Stimulated activated CD8-positive, alpha-beta memory T cell treated with anti-CD3 and anti-CD28 coated beads, Interleukin-15, amount 100 ng/mL, for 4 hours (primary cell): ENCODE measurements around the gene MLANA.

Source experiments
- DNase-seq, 2 donors: peaks; one replicate each; pipeline ENCODE4 v3.0.0-alpha.2; 2020; ENCODE audit warnings: low read depth in 2 of 2

The MLANA gene

DNA sequence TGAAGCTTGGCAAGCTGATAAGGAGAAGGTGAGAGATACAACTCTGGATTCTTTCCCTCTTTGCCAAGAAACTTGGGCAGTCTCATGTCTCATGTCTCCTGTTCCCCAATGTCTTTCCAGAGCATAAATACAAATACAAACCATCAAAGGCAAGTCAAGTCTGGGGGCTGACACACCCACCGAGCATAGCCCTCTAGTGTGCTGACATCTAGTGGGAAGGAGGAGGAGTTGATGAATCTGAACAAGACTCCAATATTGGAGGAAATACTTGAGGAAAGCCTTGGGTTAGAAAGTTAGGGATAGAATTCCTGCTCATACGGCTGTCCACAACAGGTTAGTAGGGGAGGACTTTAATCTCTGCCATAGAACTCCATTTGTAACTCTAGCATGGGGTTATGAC lies 8.6 kb downstream of the MLANA start:
- no peak for DNase-seq

DNA sequence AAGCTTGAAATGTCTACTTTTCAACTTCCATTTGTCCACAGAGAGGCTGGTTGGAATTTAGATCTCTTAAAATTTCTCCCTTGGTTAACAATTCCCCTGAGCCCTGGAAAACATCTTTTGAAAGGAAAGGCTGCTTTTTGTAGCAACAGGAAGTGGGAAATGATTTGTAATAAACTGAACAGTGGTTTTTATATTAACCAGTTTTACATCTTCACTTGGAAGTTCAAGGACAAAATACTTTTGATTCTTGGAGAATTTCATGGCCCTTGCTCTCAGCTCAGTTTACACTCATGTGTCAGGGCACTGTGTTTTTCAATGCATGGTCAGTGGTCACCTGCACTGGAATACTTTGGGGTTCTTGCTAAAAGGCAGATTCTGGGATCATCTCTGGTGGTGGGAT lies 9.9 kb downstream of the MLANA start:
- no peak for DNase-seq

DNA sequence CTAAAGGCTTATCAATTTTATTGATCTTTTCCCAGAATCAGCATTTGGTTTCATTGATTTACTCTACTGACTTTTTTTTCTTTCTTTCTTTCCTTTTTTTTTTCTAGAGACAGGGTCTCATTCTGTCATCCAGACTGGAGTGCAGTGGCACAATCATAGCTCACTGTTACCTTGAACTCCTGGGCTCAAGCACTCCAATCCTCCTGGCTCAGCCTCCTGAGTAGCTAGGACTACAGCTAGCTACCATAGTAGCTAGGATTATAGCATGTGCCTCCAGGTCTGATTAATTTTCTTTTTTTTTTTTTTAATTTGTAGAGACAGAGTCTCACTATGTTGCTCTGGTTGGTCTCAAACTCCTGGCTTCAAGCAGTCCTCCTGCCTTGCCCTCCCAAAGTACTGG lies 11.7 kb downstream of the MLANA start:
- DNase-seq: no peak

DNA sequence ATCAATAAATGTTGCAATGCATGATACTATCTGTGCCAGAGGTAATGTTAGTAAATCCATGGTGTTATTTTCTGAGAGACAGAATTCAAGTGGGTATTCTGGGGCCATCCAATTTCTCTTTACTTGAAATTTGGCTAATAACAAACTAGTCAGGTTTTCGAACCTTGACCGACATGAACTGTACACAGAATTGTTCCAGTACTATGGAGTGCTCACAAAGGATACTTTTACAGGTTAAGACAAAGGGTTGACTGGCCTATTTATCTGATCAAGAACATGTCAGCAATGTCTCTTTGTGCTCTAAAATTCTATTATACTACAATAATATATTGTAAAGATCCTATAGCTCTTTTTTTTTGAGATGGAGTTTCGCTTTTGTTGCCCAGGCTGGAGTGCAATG lies 18.2 kb downstream of the MLANA start:
- no peak for DNase-seq

DNA sequence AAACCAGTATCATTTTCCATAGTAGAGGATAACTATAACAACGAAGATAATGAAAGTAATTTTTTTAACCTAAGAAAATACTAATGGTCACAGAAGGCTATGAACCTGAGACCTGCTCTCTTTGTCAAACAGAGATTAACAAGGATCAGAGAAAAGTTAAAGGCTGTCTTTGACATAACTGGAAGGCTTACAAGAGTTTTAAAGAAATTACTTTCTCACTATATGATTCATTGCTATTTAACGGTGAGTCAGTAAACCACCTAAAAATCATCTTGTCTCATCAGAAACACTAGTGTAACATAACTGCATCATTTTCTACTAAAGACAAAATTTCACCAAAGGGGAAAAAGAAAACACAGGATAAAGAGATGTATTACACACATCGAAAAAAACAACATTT lies 19.3 kb downstream of the MLANA start:
- DNase-seq: no peak

DNA sequence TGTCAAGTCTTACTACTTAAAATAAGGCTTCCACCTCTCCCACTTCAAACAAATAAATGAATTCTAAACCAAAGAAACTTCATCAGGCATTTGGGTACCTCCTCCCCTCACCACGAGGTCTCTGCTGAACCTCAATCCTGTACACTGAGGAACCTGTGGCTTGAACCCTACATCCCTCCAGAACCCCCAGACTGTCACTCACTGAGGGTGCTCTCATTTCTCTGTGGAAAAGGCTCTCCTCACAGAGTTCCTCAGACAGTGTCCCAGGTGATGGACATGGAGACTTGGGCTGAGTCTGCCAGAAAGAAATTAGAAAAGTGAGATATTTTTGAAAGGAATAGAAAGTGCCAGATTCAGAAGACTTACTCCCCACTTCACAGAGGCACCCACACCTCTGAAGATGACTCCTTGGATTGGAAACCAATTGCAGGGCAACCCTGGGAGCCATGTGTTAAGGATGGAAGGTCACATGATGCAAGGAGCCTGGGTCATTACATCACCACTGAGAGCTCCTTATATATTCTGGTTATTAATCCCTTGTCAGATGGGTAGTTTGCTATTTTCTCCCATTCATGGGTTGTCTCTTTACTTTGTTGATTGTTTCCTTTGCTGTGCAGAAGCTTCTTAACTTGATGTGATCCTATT lies 19.8 kb downstream of the MLANA start:
- DNase-seq: no peak

DNA sequence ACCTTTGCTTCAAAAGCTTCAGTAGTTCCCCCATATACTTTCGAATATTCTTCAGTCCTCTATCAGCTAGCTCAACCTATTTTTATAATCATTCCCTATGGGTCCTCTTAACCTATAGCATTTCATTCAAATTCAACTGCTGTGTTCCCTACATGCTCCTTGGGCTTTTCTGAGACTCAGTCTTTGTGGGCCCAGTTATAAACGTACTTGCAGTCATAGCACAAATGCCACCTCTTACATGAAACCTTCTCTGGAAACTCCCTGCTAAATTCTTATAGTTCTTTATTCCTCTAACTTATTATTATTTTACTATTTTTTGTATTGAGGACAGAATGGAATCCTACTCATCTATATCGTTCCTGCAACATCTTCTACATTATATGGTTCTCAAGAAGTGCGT lies 24.7 kb downstream of the MLANA start:
- no peak for DNase-seq

DNA sequence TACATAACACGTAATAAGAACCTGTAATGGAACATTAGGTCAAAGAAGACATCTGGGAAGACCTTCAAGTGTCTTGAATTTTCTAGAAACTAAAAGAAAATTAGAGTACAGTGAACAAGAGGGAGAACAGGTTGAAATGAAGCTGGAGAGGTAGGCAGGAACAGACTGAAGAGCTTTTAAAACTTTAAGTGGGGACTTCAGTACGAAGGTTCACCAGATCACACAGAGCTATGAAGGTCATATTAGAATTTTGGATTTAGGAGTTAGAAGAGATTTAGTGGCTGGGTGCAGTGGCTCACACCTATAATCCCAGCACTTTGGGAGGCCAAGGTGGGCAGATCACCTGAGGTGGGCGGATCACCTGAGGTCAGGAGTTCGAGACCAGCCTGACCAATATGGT lies 26.6 kb downstream of the MLANA start:
- no peak for DNase-seq

DNA sequence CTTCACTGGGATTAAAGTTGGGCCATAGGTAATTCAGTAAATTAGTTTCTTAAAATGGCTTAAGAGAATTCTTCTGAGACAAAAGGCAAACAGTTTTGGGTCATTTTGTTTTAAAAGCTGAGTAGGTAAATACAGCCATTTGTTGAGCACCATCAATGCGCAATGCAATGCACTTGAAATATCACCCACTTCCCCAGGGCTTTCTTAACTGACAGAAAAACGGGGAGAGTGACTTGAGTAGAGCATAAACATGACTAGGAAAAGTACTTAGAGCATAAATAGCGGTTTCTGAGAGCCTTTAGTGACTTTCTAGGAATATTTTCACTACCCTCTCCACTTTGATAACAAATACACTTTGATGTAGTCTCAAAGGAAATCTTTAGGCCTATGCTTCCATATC lies 27.2 kb downstream of the MLANA start:
- no peak for DNase-seq

DNA sequence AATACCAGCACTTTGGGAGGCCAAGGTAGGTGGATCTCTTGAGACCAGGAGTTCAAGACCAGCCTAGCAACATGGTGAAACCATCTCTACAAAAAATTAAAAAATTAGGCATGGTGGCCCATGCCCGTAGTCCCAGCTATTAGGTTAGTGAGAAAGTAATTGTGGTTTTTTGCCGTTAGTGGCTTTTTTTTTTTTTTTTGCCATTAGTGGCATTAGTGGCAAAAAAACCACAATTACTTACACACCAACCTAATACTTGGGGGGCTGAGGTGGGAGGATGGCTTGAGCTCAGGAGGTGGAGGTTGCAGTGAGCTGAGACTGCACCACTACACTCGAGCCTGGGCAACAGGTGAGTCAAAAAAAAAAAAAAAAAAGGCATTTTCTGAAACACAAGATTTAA lies 27.8 kb downstream of the MLANA start:
- DNase-seq: no peak

DNA sequence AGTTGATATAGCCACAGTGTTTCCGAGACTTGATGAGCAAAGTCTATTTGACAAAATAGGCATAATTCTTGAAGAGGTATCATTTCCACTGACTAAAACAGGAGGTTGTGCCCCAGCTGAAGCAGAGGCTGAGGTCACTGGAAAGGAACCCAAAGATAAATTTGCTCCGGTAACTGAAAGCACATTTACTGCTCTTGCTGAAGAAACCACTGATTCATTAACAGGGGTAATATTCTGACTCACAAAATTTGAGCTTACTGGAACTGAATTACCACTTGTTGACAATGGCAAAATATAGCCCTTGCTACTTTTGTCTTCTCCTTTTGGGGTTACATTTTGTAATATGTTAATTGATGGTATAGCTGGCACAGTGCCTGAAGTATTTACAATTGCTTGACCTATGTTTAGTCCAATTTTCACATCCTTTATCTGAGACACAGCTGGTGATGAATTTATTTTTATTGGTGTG lies 30.2 kb downstream of the MLANA start:
- no peak for DNase-seq

DNA sequence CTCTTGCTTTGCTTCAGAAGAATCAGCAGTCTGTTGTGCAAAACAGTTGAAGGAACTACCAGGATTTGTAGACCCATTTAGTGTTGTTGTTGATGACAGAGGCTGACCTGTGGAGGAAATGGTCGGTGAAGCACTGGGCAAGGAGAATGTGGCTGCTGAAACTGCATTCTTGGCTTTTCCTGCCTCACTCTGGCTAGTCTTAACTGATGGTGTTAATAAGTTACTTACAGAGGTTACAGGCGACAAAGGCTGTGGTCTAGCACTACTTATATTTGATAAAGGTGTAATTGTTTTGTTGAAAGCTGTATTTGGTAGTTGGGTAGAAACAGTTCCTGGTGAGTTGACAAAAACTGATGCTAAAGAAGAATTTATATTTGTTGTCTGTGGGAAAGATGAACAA lies 31.5 kb downstream of the MLANA start:
- DNase-seq: no peak

DNA sequence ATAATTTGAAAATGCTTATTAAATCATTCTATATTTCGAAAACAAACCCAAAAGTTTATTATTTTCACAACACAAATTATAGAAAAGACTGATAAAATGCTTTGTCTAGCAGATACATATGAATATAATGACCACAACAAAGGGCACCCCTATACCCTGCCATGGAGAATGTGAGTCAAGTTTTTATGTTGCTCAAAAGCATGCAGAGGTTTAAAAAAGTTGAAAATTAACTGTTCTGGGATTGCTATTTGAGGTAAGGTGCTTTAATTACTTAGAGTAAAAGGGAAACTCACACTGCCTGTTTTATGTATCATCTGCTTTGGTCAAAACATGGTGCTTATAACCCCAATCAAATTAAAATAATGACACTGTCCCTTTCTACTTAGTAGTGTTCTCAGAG lies 41.0 kb downstream of the MLANA start:
- no peak for DNase-seq

DNA sequence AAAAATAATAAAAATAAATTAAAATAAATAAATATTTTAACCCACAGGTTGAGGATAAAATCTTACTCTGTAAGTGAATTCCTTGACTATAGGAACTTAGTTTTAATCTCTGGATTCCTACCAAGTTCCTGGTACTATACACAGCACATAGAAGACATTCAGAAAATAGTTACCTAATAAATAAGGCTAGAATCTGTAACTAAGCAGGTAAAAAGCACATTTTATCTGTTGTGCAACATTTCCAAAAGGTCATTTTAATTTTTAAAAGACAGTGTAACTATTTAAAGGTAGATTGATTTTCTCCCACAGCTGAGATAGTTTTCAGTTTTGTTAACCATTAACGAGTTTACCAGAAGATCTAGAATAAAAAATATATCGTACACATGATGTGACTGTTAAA lies 47.8 kb downstream of the MLANA start:
- no peak for DNase-seq

DNA sequence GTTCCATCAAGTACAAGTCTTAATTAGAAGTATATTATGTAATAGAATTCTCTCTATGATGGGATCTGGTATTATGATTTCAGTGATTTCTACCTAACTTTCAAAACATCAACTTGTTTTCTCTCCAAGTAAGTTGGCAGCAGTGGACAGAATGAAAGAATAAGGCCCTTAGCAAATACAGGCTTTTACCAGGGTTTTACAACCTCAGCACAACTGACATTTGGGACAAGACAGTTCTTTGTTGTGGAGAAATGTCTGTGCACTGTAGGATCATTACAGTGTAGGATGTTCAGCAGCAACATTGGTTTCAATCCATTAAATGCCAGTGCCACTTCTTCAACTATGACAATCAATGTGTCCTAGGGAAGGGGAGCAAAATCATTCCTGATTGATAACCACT lies 48.8 kb downstream of the MLANA start:
- no peak for DNase-seq

DNA sequence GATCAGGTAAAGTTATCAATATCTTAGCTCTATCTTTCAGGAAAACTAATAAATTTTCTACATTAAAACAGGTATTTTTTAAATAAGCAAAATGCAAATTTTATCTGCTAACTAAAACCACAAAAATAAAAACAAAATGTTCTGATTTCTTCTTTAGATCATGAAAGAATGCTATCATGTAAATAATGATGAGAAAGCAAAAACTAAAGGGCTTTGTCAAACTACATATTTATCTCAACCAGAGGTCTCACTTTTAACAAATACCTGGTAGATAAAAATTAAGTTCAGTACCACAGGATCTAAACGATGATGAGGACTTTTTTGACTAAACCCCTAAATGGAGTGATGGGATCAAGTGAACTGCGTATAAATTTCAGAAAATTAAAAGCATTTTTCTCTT lies 50.5 kb downstream of the MLANA start:
- DNase-seq: no peak

DNA sequence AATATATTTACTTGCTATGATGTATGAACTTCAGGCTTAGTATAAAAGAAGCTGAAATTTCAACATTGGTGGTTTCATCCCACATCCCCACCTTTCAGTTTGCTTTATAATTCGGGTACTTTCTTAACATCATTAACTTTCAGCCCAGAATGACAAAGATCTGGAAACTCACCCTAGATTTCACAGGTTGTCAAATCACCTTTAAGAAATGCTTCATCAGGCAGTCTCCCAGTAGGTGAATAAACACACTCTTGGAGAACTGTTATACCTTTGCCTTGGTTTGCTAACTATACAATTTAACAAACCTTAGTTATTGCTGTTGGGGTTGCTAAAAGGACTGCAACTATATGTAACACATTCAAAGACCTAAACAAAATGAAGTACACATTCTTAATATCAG lies 54.4 kb downstream of the MLANA start:
- DNase-seq: no peak

DNA sequence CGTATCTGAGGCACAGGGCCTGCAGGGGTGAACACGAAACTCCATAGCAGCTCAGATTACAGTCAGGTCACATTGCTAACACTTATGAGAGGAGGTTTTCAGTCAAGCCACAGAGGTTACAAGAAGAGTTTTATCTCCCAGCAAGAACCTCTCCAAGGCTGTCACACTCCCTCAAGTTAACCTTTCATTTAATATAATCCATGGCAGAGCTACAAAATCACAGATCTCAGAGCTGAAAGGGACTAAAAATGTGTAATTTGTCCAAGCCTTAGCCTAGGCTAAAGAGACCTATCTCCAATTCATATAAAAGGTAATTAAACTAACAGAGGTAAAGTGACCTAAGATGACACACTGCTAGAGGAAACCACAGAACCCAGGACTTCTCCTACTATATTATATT lies 57.2 kb downstream of the MLANA start:
- no peak for DNase-seq

DNA sequence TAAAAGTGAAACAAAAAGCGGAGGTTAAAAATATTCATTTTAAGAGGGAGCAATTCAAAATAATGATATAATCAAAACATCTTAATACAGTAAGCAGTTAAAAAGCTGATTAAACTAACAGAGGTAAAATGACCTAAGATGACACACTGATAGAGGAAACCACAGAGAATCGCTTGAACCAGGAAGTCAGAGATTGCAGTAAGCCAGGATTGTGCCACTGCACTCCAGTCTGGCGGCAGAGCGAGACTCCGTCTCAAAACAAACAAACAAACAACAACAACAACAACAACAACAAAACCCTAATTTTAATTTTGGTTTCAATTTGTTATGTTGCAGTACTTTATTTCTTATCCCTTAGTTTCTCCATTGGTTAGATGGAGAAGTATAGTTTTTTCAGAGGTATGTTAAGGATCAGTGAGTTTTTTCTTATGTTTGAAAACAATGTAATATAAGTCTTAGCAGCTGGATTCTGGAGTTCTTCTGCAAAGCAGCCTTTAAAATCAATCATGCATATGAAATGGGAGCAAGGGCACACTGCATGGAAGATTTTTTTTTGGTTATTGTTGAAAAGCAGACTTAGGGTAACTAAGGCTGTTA lies 58.5 kb downstream of the MLANA start:
- no peak for DNase-seq

DNA sequence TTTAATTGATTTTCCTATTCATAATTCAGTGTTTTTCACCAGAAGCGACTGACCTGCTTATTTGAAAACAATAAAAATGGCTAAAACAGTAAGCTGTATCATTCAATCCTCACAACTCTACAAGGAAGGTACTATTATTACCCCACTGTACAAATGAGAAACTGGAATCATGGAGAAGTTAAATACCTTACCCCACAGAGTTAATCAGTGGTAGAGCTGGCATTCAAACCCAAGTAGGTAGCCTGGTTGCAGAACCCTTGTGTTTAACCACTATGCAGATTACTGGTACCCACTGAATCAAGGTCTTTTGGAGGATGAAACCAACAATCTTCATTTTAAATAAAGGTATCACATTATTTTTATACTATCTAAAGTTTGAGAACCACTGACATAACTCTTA lies 59.6 kb downstream of the MLANA start:
- DNase-seq: no peak

DNA sequence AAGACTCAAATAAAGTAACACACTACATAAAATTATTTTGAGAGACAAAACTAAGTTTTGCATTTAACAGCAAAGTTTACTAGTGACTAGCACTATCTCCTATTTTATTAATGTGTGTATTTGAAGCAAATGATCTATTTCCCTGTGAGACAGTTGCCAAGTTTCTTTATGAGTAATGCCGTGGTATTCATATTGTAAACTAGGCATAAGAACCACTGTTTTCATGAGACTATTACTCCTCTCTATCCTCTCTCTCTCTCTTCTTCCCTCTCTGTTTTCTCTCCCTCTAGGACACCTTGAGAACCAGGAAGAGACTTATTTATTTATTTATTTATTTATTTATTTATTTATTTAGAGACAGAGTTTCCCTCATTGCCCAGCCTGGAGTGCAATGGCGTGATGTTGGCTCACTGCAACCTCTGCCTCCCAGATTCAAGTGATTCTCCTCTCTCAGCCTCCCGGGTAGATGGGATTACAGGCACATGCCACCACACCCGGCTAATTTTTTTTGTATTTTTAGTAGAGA lies 61.1 kb downstream of the MLANA start:
- DNase-seq: no peak

DNA sequence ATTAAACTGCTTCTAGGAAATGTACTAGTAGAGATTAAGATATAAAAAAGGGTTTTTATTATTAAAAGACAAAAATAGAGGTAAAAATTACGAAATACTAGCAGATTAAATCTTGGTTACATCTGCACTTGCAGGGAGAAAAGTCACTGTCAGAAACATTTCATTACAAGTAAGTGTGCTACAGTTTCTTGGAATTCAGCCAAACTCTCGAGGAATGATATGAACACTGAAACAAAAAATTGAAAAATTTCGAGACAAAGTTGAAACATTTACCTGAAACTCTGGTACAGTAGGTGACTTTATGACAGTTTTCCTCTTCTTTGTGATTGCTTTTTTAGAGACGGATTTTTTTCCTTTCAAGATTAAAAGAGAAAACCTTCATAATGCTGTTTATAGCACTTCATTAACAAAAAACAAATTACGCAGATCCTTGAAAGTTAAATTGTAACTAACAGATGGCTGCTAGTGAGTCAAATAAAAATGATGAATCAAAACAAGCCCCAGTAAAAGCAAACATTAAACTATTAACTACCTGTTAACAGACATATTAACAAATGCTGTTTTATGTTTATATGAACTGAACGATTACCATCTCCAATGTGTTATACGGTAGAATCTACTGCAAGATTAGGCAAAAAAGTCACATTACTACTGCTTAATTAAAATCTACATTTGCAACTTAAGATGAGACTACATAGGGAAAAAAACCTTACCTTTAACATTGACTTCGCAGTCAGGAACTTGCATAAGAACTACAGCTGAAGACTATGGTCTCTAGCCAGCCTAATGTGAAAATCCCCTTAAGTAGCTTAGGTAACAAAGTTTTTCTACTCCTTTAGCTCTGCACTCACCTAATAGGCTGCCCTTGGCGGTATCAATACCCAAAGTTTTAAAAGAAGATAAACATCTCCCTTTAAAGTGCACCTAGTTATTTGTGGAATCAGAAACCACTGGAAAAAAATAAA lies 63.3 kb downstream of the MLANA start:
- no peak for DNase-seq

DNA sequence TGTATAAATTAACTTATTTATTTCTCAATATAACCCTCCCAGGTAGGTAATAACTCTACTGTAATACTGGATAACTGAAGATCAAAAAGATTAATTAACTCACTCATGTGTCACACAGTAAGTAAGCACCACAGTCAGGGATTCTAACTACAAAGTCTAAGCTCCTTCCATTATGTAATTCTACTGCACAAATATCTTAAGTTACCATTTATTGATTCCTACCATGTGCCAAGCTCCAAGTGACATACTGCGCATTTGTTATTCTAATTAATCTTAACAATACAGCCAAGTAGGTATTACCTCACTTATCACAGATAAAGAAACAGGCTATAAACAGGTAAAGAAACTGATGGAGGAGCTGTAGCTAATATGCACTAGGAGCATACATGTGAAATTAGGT lies 66.5 kb downstream of the MLANA start:
- DNase-seq: no peak
